ENCODE results near the gene LHPP. TPM values are rescaled to one million over a fixed set of nuclear protein-coding genes. Genes with fewer than 3 reads are reported as not detected.
A peak's percentile ranks its signal among the peaks of the same experiment; 100 is the strongest.

The LHPP gene, protein sequence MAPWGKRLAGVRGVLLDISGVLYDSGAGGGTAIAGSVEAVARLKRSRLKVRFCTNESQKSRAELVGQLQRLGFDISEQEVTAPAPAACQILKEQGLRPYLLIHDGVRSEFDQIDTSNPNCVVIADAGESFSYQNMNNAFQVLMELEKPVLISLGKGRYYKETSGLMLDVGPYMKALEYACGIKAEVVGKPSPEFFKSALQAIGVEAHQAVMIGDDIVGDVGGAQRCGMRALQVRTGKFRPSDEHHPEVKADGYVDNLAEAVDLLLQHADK
- 23.3 and 24.7 TPM in 2 replicates for total RNA-seq (2021)
- percentile 52 among the genes with signal in this experiment for Bru-seq, nascent RNA
- BruChase-seq, experiment 1, labeled RNA remaining after a 2-hour chase: percentile 53 among the genes with signal in this experiment
- BruChase-seq, experiment 2, labeled RNA remaining after a 6-hour chase: percentile 42 among the genes with signal in this experiment
- long read RNA-seq, transcript LHPP-202 (7 exons, 1,622 nt): major isoform, 15 of 35 reads
- long read RNA-seq, partial matches to known transcripts: 5 of 35 reads
- long read RNA-seq, other reads (novel, unspliced or antisense): 10 of 35 reads

DNA sequence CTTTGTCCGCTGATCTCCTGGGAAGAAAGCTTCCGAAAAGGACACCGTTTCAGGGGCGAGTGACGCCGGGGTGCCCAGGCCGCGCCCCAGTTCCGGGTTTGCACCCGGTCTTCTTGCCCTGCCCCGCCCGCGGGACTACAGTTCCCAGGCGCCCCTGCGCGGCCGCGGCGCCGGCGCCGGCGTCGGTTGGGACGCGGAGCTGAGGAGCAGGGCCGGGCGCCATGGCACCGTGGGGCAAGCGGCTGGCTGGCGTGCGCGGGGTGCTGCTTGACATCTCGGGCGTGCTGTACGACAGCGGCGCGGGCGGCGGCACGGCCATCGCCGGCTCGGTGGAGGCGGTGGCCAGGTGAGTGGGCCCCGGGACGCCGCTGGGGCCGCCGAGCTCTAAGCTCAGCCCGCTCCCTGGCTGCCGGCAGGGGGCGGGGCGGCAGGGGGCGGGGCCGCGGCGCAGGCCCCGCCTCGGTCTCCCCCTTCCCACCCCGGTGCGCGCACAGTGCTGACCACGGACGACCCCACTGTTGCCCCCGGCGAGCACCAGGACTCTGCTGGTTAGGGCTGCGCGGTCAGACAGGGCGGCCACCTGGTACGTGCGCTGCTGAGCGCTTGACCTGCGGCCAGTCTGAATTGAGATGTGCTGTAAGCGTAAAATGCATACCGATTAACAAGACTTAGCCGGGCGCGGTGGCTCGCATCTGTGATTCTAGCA lies at the start of gene LHPP:
LHPP (plus strand) TSS at position 182 of the 706 bp plus-strand sequence; CDS start at position 222, 40 bp downstream.
- H3F3A ChIP-seq (ENCODE audit: insufficient read depth, low read depth): peaks cover 29% of the 10 kb centered on the region
- H3K36me3 ChIP-seq (ENCODE audit: low read depth): no peaks in the 10 kb centered on the region
- peak within 1 kb of the TSS; percentile 75 for H3K4me3 ChIP-seq
- H2AFZ ChIP-seq: peak within 1 kb of the TSS; percentile 86
- POLR2A ChIA-PET (ENCODE audit: unreplicated experiment): interaction anchor here (0.6 to 0.7 kb wide), 5 partner anchors 23 to 1976 kb away, joined by 3 to 6 read pairs (median 4); no protein-coding TSS in a partner anchor
- H3K4me2 ChIP-seq: peak within 1 kb of the TSS; percentile 80
- intact Hi-C loops (cut with micrococcal nuclease; ENCODE audit: unreplicated experiment): loop anchor here (1.0 kb wide), 1 partner anchor 43 kb away; the partner anchor contains the start of gene OAT
- H4K20me1 ChIP-seq (ENCODE audit: insufficient read depth): no peaks in the 10 kb centered on the region
- no peaks in the 10 kb centered on the region for H3K27me3 ChIP-seq (ENCODE audit: insufficient read depth, low read depth)
- H3K9me3 ChIP-seq (ENCODE audit: insufficient read depth, low read depth): no peaks in the 10 kb centered on the region
- peaks cover 16% of the 10 kb centered on the region; the same call in 1 of the 2 replicates for H3K79me2 ChIP-seq (ENCODE audit: low read depth)
- BruUV-seq (replicated peaks): no TSS peak
- TF ChIP-seq, protein P1, sequence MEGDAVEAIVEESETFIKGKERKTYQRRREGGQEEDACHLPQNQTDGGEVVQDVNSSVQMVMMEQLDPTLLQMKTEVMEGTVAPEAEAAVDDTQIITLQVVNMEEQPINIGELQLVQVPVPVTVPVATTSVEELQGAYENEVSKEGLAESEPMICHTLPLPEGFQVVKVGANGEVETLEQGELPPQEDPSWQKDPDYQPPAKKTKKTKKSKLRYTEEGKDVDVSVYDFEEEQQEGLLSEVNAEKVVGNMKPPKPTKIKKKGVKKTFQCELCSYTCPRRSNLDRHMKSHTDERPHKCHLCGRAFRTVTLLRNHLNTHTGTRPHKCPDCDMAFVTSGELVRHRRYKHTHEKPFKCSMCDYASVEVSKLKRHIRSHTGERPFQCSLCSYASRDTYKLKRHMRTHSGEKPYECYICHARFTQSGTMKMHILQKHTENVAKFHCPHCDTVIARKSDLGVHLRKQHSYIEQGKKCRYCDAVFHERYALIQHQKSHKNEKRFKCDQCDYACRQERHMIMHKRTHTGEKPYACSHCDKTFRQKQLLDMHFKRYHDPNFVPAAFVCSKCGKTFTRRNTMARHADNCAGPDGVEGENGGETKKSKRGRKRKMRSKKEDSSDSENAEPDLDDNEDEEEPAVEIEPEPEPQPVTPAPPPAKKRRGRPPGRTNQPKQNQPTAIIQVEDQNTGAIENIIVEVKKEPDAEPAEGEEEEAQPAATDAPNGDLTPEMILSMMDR (conservative IDR thresholded peaks at IDR 0.05): peak; percentile 8; the same call in 1 of the 2 replicates
- TF ChIP-seq EZH2 (IDR thresholded peaks at IDR 0.05; ENCODE audit: low read depth): no peak
- no peaks in the 10 kb centered on the region for H3K9me2 ChIP-seq (ENCODE audit: insufficient read depth)
- CTCF ChIA-PET: interaction anchor here (0.5 to 0.7 kb wide), 4 partner anchors 12 to 330 kb away, joined by 3 to 4 read pairs (median 3); partner anchors contain the start of gene EEF1AKMT2
- H3K4me1 ChIP-seq (replicated peaks; ENCODE audit: insufficient read depth): peaks cover 39% of the 10 kb centered on the region
- H3K27ac ChIP-seq: peak within 1 kb of the TSS; percentile 52
- peak; percentile 53 to 71 for DNase-seq

DNA sequence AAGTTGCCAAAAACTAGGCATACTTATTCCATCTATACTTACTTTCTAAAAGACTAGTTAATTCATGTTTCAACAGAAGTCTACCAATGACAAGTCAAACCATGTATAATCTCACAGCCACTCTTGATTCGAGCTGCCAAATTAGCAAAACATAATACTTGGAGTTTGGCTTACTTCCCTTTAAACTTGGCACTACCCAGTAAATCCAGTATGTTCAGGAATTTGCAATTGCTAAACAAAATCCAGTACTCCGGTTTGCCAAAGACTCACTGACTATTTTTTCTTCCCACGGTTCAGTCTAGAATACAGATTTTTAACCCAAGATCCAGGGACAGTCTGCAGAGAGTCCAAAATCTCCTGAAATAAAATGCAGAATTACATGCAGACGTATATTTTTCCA lies 47.5 kb upstream of the LHPP start:
- peaks cover 3% of the 10 kb centered on the region; the same call in 1 of the 2 replicates for H4K20me1 ChIP-seq (ENCODE audit: insufficient read depth)
- H3F3A ChIP-seq (ENCODE audit: insufficient read depth, low read depth): no peaks in the 10 kb centered on the region
- no peak overlapping the region for H2AFZ ChIP-seq
- ChIA-PET POLR2A (ENCODE audit: unreplicated experiment) (interaction anchor here (0.6 kb wide), 1 partner anchor 172 kb away, joined by 4 read pairs; no protein-coding TSS in a partner anchor), CTCF (no interaction called here)
- no peaks in the 10 kb centered on the region for H3K27me3 ChIP-seq (ENCODE audit: insufficient read depth, low read depth)
- no peak overlapping the region for H3K27ac ChIP-seq
- TF ChIP-seq EZH2 (IDR thresholded peaks at IDR 0.05; ENCODE audit: low read depth): no peak
- TF ChIP-seq, protein P1 (conservative IDR thresholded peaks at IDR 0.05): no peak
- H3K36me3 ChIP-seq (ENCODE audit: low read depth): 0 out of 2 replicates have a peak, but pooled peaks cover under 1% of the 10 kb centered on the region
- intact Hi-C loops (cut with micrococcal nuclease; ENCODE audit: unreplicated experiment): loop anchor here (10.0 kb wide), 1 partner anchor 331 kb away; the partner anchor contains the start of gene FAM53B
- H3K4me1 ChIP-seq (replicated peaks; ENCODE audit: insufficient read depth): peaks cover 18% of the 10 kb centered on the region; the same call in 1 of the 2 replicates
- H3K4me3 ChIP-seq: no peak overlapping the region
- no peak overlapping the region for H3K4me2 ChIP-seq
- BruUV-seq (replicated peaks): no TSS peak
- peaks cover 71% of the 10 kb centered on the region for H3K79me2 ChIP-seq (ENCODE audit: low read depth)
- no peak for DNase-seq
- H3K9me3 ChIP-seq (ENCODE audit: insufficient read depth, low read depth): no peaks in the 10 kb centered on the region
- no peaks in the 10 kb centered on the region for H3K9me2 ChIP-seq (ENCODE audit: insufficient read depth)

DNA sequence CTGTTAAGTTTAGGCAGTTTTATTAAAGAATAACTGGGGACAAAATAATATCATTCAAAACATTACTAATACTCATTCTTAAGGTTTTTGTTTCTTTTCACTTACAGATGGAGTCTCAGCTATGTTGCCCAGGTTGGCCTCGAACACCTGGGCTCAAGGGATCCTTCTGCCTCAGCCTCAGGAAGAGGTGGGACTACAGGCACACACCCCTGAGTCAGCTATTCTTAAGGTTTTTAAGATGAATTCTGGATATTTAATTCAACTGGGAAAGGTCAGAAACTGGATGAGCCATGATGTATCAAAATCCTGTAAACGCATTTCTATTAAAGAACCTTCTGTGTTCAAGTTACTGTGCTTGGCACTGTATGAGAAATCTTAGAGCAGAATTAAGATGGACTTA lies 46.4 kb upstream of the LHPP start:
- Histone ChIP-seq H2AFZ (no peak overlapping the region), H3F3A (ENCODE audit: insufficient read depth, low read depth) (no peaks in the 10 kb centered on the region), H3K27me3 (ENCODE audit: insufficient read depth, low read depth) (no peaks in the 10 kb centered on the region), H3K9me2 (ENCODE audit: insufficient read depth) (no peaks in the 10 kb centered on the region), H3K9me3 (ENCODE audit: insufficient read depth, low read depth) (no peaks in the 10 kb centered on the region), H3K79me2 (ENCODE audit: low read depth) (peaks cover 65% of the 10 kb centered on the region), H3K4me2 (peak overlapping the region; percentile 88; the same call in 1 of the 2 replicates), H3K27ac (no peak overlapping the region), H3K4me1 (replicated peaks; ENCODE audit: insufficient read depth) (peaks cover 18% of the 10 kb centered on the region; the same call in 1 of the 2 replicates), H3K36me3 (ENCODE audit: low read depth) (no peaks in the 10 kb centered on the region), H3K4me3 (no peak overlapping the region), H4K20me1 (ENCODE audit: insufficient read depth) (peaks cover 3% of the 10 kb centered on the region; the same call in 1 of the 2 replicates)
- no TSS peak for BruUV-seq (replicated peaks)
- POLR2A ChIA-PET (ENCODE audit: unreplicated experiment): no interaction called here
- TF ChIP-seq EZH2 (IDR thresholded peaks at IDR 0.05; ENCODE audit: low read depth): no peak
- TF ChIP-seq, protein P1 (conservative IDR thresholded peaks at IDR 0.05): no peak
- DNase-seq: no peak
- CTCF ChIA-PET: no interaction called here
- intact Hi-C loops (cut with micrococcal nuclease; ENCODE audit: unreplicated experiment): loop anchor here (5.0 to 10.0 kb wide), 3 partner anchors 87 to 330 kb away; partner anchors contain the start of gene FAM53B
